Measurements from ENCODE around the gene KRT38. TPM values are rescaled to one million over a fixed set of nuclear protein-coding genes. Genes with fewer than 3 reads are reported as not detected.

The KRT38 gene
- total RNA-seq, 1 donor, result not detected

DNA sequence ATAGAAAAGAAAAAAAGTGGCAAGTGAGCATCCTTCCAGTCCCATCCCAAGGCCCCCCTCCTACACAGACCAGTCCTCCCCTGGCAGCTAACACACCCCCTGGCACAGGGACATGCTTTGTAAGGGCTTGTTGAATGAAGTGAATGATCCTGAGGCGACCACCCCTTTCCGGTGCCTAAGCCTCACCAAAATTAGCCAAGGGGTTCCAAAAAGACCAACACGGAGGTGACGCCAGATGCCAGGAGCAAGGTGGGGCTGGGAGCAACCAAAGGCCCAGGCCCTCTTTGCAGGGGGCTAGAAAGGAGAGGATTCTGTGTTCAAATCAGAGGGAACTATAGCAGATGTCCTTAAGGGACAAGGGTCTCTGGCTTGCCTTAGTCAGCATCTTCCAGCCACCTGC is 34.6 kb upstream of the KRT38 start:
- DNase-seq (ENCODE audit: low read depth), result no peak
- no peak overlapping the region for H3K4me3 ChIP-seq (ENCODE audit: low read depth, low read length)

DNA sequence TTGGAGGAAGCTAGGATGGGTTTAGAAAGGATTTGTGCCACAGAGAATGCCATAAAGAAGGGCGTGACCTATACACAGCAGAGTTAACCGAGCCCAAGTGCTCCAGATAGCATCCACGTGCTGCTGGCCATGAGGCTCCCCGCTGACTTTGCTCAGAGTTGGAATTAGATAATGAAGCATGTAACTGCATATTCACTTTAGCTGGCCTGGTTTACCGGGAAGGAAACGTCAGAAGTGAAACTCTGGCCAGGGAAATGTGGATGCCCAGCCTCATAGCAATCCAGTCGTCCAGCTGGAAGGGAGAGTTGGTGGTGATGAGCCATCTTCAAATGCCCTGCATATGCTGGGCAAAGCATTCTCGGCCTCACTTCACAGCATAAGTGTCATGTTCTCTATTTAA is 34.1 kb upstream of the KRT38 start:
- no peak overlapping the region for H3K4me3 ChIP-seq (ENCODE audit: low read depth, low read length)
- TF ChIP-seq, protein P1, sequence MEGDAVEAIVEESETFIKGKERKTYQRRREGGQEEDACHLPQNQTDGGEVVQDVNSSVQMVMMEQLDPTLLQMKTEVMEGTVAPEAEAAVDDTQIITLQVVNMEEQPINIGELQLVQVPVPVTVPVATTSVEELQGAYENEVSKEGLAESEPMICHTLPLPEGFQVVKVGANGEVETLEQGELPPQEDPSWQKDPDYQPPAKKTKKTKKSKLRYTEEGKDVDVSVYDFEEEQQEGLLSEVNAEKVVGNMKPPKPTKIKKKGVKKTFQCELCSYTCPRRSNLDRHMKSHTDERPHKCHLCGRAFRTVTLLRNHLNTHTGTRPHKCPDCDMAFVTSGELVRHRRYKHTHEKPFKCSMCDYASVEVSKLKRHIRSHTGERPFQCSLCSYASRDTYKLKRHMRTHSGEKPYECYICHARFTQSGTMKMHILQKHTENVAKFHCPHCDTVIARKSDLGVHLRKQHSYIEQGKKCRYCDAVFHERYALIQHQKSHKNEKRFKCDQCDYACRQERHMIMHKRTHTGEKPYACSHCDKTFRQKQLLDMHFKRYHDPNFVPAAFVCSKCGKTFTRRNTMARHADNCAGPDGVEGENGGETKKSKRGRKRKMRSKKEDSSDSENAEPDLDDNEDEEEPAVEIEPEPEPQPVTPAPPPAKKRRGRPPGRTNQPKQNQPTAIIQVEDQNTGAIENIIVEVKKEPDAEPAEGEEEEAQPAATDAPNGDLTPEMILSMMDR (IDR thresholded peaks at IDR 0.05; ENCODE audit: insufficient read depth, low read length), result no peak
- DNase-seq (ENCODE audit: low read depth), result peak; percentile 52

More for the DNA sequence above, 34.6 kb upstream of the KRT38 start:
- TF ChIP-seq, protein P1 (IDR thresholded peaks at IDR 0.05; ENCODE audit: insufficient read depth, low read length), result no peak

DNA sequence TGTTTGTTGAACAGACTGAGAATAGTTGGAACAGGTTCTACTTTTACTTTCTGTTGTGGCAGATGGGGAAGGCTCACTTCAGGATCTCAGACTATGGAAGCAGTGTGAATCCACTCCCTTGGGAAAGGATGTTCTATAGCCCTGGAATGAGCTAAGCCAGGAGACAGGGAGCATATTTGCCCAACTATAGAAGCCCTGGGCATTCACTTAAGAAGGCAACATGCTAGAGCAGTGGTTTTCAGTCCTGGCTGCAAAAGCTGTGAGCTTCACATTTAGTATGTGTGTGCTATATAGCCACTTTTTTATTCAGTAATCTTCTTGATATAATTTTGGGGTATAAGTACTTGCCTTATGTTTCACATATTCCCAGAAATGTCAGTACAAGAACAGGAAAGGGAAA is 27.6 kb upstream of the KRT38 start:
- DNase-seq (ENCODE audit: low read depth), result no peak
- no peak overlapping the region for H3K4me3 ChIP-seq (ENCODE audit: low read depth, low read length)
- TF ChIP-seq, protein P1 (IDR thresholded peaks at IDR 0.05; ENCODE audit: insufficient read depth, low read length), result no peak

DNA sequence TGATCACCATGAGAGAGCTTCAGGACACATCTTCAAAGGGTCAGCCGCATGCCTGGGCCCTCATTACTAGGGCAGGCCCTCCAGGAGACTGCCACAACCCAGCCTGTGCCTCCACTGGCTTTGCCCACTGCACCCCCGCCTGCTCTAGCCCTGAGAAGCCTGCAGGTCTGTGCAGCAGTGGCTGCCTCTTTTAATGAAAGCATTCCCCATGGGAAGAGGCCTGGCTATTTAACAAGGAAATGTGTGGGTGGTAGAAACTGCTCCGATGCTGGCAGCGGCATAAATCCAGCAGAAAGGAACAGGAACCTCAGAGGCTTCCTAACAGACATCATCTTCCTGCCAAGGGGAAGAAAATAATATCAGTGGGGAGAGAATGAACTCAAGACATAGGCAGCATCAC is 26.8 kb upstream of the KRT38 start:
- no peak overlapping the region for H3K4me3 ChIP-seq (ENCODE audit: low read depth, low read length)
- DNase-seq (ENCODE audit: low read depth), result peak; percentile 43
- TF ChIP-seq, protein P1 (IDR thresholded peaks at IDR 0.05; ENCODE audit: insufficient read depth, low read length), result no peak

DNA sequence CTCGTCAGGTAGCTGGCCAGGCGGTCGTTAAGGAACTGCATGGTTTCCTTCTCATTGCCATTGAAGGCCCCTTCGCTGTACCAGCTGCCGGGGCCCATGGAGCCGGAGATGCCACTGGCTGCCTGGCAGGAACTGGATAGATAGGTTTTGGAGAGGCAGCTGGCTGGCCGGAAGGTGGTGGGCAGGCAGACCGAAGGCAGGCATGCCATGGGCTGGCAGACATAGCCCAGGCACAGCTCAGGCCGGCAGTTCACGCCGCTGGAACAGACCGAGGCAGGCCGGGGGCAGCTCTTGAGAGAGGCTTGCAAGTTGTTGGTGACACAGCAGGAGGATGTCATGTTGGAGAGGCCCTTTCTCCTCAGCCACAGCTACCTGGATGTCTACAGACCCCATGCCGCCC is 26.2 kb upstream of the KRT38 start, which contains the start of gene KRT32:
KRT32 (minus strand) TSS at position 399 of the 400 bp plus-strand sequence; CDS start at position 338, 61 bp downstream.
- TF ChIP-seq, protein P1 (IDR thresholded peaks at IDR 0.05; ENCODE audit: insufficient read depth, low read length), result no peak
- DNase-seq (ENCODE audit: low read depth), result no peak
- H3K4me3 ChIP-seq (ENCODE audit: low read depth, low read length), result no peak within 1 kb of the TSS

DNA sequence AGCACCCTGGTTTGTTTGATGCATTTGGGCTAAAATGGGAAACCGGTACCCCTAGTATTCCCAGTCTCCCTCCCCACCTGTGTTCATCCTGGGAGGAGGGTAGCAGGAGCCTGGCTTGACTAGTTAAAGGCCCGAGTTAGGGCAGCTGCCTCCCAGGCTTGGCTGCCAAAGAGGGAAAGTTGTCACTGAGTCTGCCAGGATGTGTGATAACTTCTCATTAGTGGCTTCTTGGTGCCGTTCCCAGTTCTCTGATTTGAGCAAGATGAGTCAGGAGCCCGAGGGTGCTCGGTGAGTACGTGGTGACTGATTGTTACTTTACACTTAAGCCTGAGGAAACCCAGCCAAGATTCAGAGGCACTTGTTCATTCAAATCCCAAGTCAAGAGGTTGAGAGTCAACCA is 23.9 kb upstream of the KRT38 start:
- peak; percentile 96 for DNase-seq (ENCODE audit: low read depth)
- TF ChIP-seq, protein P1 (IDR thresholded peaks at IDR 0.05; ENCODE audit: insufficient read depth, low read length), result no peak

DNA sequence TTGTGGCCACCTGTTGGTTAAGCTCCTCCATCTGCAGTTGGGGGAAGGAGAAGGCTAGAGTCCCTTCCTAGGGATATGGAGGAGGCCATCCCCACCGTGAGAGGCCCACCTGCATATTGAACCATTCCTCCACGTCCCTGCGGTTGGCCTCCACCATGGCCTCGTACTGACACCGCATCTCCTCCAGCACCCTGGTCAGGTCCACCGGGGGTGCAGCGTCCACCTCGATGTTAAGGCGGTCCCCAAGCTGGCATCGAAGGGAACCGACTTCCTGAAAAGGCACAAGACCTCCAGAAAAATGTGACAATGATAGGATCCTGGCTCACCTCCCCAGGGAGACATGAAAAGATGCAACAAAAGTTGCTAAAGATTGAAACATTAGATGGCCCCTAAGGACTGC is 23.4 kb upstream of the KRT38 start:
- no peak overlapping the region for H3K4me3 ChIP-seq (ENCODE audit: low read depth, low read length)
- TF ChIP-seq, protein P1 (IDR thresholded peaks at IDR 0.05; ENCODE audit: insufficient read depth, low read length), result no peak
- no peak for DNase-seq (ENCODE audit: low read depth)

More for the DNA sequence above, 23.9 kb upstream of the KRT38 start:
- H3K4me3 ChIP-seq (ENCODE audit: low read depth, low read length), result no peak overlapping the region
